OCI-M1 (cell line): ENCODE measurements around the gene PCDHGB7.
"Not testable (repeated sequence)": the region's sequence is repeated elsewhere in the genome, so short reads cannot be mapped to it uniquely, and the experiment has no call there.

ENCODE experiments used
- DNase-seq: peaks from one replicate; lab custom pipeline; 2025; lab: John Stamatoyannopoulos, UW

Gene PCDHGB7

GRCh38 chr5:141430332-141431113, 13.0 kb downstream of the PCDHGB7 start, which contains the start of gene PCDHGA12:
TSS of gene PCDHGA12 (plus strand) at chr5:141430507. CDS start at chr5:141430760, 253 bp downstream.
- peak; percentile 61 for DNase-seq

GRCh38 chr5:141431286-141431685, 13.8 kb downstream of the PCDHGB7 start:
- no peak for DNase-seq

- DNase-seq, result not testable (repeated sequence)
Measured at GRCh38 chr5:141432308-141432707, 14.8 kb downstream of the PCDHGB7 start.

GRCh38 chr5:141432726-141433125, 15.2 kb downstream of the PCDHGB7 start:
- DNase-seq, result not testable (repeated sequence)

GRCh38 chr5:141434006-141434405, 16.5 kb downstream of the PCDHGB7 start:
- DNase-seq, result no peak

GRCh38 chr5:141437221-141437620, 19.7 kb downstream of the PCDHGB7 start:
- no peak for DNase-seq

- no peak for DNase-seq
Measured at GRCh38 chr5:141439411-141440141, 22.1 kb downstream of the PCDHGB7 start.

GRCh38 chr5:141440341-141440740, 22.9 kb downstream of the PCDHGB7 start:
- no peak for DNase-seq

- no peak for DNase-seq
Measured at GRCh38 chr5:141441571-141442170, 24.2 kb downstream of the PCDHGB7 start.

GRCh38 chr5:141465351-141465750, 47.9 kb downstream of the PCDHGB7 start:
- DNase-seq, result no peak
